NCI-H446 (cell line): Measurements from ENCODE around the gene FSTL4.

Source experiments
- DNase-seq, 2 experiments: peaks; one replicate each; lab custom pipeline; 2025; lab: John Stamatoyannopoulos, UW

The FSTL4 gene

GRCh38 chr5:133321286-133321832 is 291.0 kb downstream of the FSTL4 start:
- DNase-seq, result no peak

- DNase-seq, result no peak
Measured at GRCh38 chr5:133319905-133320520, 292.3 kb downstream of the FSTL4 start.

GRCh38 chr5:133319244-133319643 is 293.1 kb downstream of the FSTL4 start:
- no peak for DNase-seq

- DNase-seq, result no peak
Measured at GRCh38 chr5:133317558-133317957, 294.8 kb downstream of the FSTL4 start.

- DNase-seq, result no peak
Measured at GRCh38 chr5:133316346-133317343, 295.7 kb downstream of the FSTL4 start.

- no peak for DNase-seq
Measured at GRCh38 chr5:133314086-133314485, 298.3 kb downstream of the FSTL4 start.

- DNase-seq, result no peak
Measured at GRCh38 chr5:133311176-133311575, 301.2 kb downstream of the FSTL4 start.

GRCh38 chr5:133309984-133310621 is 302.2 kb downstream of the FSTL4 start:
- no peak for DNase-seq

GRCh38 chr5:133309166-133309795 is 303.1 kb downstream of the FSTL4 start:
- no peak for DNase-seq

GRCh38 chr5:133307275-133307674 is 305.1 kb downstream of the FSTL4 start:
- no peak for DNase-seq

- no peak for DNase-seq
Measured at GRCh38 chr5:133304707-133305216, 307.6 kb downstream of the FSTL4 start.

- no peak for DNase-seq
Measured at GRCh38 chr5:133304178-133304577, 308.2 kb downstream of the FSTL4 start.

GRCh38 chr5:133303298-133303697 is 309.0 kb downstream of the FSTL4 start:
- no peak for DNase-seq

GRCh38 chr5:133299728-133300127 is 312.6 kb downstream of the FSTL4 start:
- DNase-seq, result no peak

- DNase-seq, result no peak
Measured at GRCh38 chr5:133299021-133299420, 313.3 kb downstream of the FSTL4 start.

- no peak for DNase-seq
Measured at GRCh38 chr5:133298447-133298846, 313.9 kb downstream of the FSTL4 start.

GRCh38 chr5:133297293-133297692 is 315.0 kb downstream of the FSTL4 start:
- no peak for DNase-seq

- DNase-seq, result no peak
Measured at GRCh38 chr5:133296624-133297023, 315.7 kb downstream of the FSTL4 start.

GRCh38 chr5:133295520-133295919 is 316.8 kb downstream of the FSTL4 start:
- no peak for DNase-seq

GRCh38 chr5:133294380-133294779 is 318.0 kb downstream of the FSTL4 start:
- DNase-seq, result no peak

GRCh38 chr5:133293960-133294359 is 318.4 kb downstream of the FSTL4 start:
- peak in 1 of 2 experiments; percentile 3 for DNase-seq

GRCh38 chr5:133292300-133292699 is 320.0 kb downstream of the FSTL4 start:
- no peak for DNase-seq
